ENCODE results near the gene LCE4A. TPM values are rescaled to one million over a fixed set of nuclear protein-coding genes. Genes with fewer than 3 reads are reported as not detected.

The LCE4A gene
- total RNA-seq, 4 donors from 2014 or later: not detected

- no peak for ATAC-seq
- H3K27ac ChIP-seq: no peak overlapping the region
- no peak for DNase-seq
- no peak overlapping the region for H3K4me3 ChIP-seq
- no peaks in the 10 kb centered on the region for H3K36me3 ChIP-seq
- no peaks in the 10 kb centered on the region for H3K4me1 ChIP-seq
- in situ Hi-C loops (cut with MboI; ENCODE audit: low sequenced_read_pairs in 4 of 4): no loop called here
- TF ChIP-seq POLR2A (IDR thresholded peaks at IDR 0.05): no peak
- TF ChIP-seq CTCF (IDR thresholded peaks at IDR 0.05 in 4 of 5, conservative IDR thresholded peaks at IDR 0.05 in 1 of 5): no peak
- no peaks in the 10 kb centered on the region for H3K9me3 ChIP-seq
- H3K27me3 ChIP-seq: no peaks in the 10 kb centered on the region
- intact Hi-C loops (cut with DNase I; ENCODE audit: low total_unique reads): no loop called here
Observed at GRCh38 chr1:152735648-152736047, 27.7 kb downstream of the LCE4A start.

GRCh38 chr1:152737997-152738396 is 30.0 kb downstream of the LCE4A start:
- intact Hi-C loops (cut with DNase I; ENCODE audit: low total_unique reads) (no loop called here), in situ Hi-C loops (cut with MboI; ENCODE audit: low sequenced_read_pairs in 4 of 4) (no loop called here)
- TF ChIP-seq POLR2A (IDR thresholded peaks at IDR 0.05) (no peak), CTCF (IDR thresholded peaks at IDR 0.05 in 4 of 5, conservative IDR thresholded peaks at IDR 0.05 in 1 of 5) (no peak)
- no peaks in the 10 kb centered on the region for H3K27me3 ChIP-seq
- H3K4me1 ChIP-seq: no peaks in the 10 kb centered on the region
- no peak overlapping the region for H3K27ac ChIP-seq
- H3K4me3 ChIP-seq: no peak overlapping the region
- no peak for ATAC-seq
- no peak for DNase-seq
- no peaks in the 10 kb centered on the region for H3K9me3 ChIP-seq
- H3K36me3 ChIP-seq: no peaks in the 10 kb centered on the region

GRCh38 chr1:152739841-152740240 is 31.9 kb downstream of the LCE4A start:
- in situ Hi-C loops (cut with MboI; ENCODE audit: low sequenced_read_pairs in 4 of 4): no loop called here
- no peak for TF ChIP-seq POLR2A (IDR thresholded peaks at IDR 0.05)
- TF ChIP-seq CTCF (IDR thresholded peaks at IDR 0.05 in 4 of 5, conservative IDR thresholded peaks at IDR 0.05 in 1 of 5): no peak

GRCh38 chr1:152741656-152742055 is 33.7 kb downstream of the LCE4A start:
- Histone ChIP-seq H3K36me3 (no peaks in the 10 kb centered on the region), H3K27ac (no peak overlapping the region), H3K9me3 (no peaks in the 10 kb centered on the region), H3K27me3 (no peaks in the 10 kb centered on the region), H3K4me3 (no peak overlapping the region), H3K4me1 (no peaks in the 10 kb centered on the region)
- no peak for DNase-seq
- intact Hi-C loops (cut with DNase I; ENCODE audit: low total_unique reads) (no loop called here), in situ Hi-C loops (cut with MboI; ENCODE audit: low sequenced_read_pairs in 4 of 4) (no loop called here)
- TF ChIP-seq CTCF (IDR thresholded peaks at IDR 0.05 in 4 of 5, conservative IDR thresholded peaks at IDR 0.05 in 1 of 5) (no peak), POLR2A (IDR thresholded peaks at IDR 0.05) (no peak)
- ATAC-seq: no peak

More at GRCh38 chr1:152739841-152740240, 31.9 kb downstream of the LCE4A start:
- intact Hi-C loops (cut with DNase I; ENCODE audit: low total_unique reads): no loop called here
- H3K4me3 ChIP-seq: no peak overlapping the region
- no peaks in the 10 kb centered on the region for H3K9me3 ChIP-seq
- no peaks in the 10 kb centered on the region for H3K27me3 ChIP-seq
- no peaks in the 10 kb centered on the region for H3K4me1 ChIP-seq
- DNase-seq (no peak), ATAC-seq (no peak)
- H3K36me3 ChIP-seq: no peaks in the 10 kb centered on the region
- no peak overlapping the region for H3K27ac ChIP-seq
